Tibial nerve (tissue), 4 donors: ENCODE results near the gene KCNK1.

Experiments used
- CTCF ChIP-seq, 5 experiments: fragments of 200-600 bp in 3 of 5; fragments of 450-650 bp in 2 of 5; sonication (generic) in 3 of 5; IDR thresholded peaks; one replicate each; pipeline ENCODE4 v1.5.1; 2016 to 2019; ENCODE audit warnings: antibody characterized with exemption in 5 of 5, mild to moderate bottlenecking in 3 of 5, moderate library complexity in 2 of 5
- EP300 ChIP-seq, 2 donors: sonication (generic); formaldehyde crosslinking; IDR thresholded peaks; one replicate each; pipeline ENCODE4 v1.6.1; 2017; ENCODE audit warnings: antibody characterized with exemption in 2 of 2, mild to moderate bottlenecking in 1 of 2
- POLR2A ChIP-seq, 2 donors: fragments of 450-650 bp; IDR thresholded peaks; one replicate each; pipeline ENCODE4 v1.6.1; 2017; ENCODE audit warnings: antibody characterized with exemption in 2 of 2, mild to moderate bottlenecking in 2 of 2, moderate library complexity in 2 of 2

GRCh38 chr1:233681285-233681684 lies 67.4 kb downstream of the KCNK1 start:
- TF ChIP-seq CTCF (IDR thresholded peaks at IDR 0.05) (no peak), POLR2A (IDR thresholded peaks at IDR 0.05) (no peak), EP300 (IDR thresholded peaks at IDR 0.05) (no peak)
